ENCODE data around the gene LGALS14.
"Not testable (repeated sequence)": the region's sequence is repeated elsewhere in the genome, so short reads cannot be mapped to it uniquely, and the experiment has no call there.

The LGALS14 gene

DNA sequence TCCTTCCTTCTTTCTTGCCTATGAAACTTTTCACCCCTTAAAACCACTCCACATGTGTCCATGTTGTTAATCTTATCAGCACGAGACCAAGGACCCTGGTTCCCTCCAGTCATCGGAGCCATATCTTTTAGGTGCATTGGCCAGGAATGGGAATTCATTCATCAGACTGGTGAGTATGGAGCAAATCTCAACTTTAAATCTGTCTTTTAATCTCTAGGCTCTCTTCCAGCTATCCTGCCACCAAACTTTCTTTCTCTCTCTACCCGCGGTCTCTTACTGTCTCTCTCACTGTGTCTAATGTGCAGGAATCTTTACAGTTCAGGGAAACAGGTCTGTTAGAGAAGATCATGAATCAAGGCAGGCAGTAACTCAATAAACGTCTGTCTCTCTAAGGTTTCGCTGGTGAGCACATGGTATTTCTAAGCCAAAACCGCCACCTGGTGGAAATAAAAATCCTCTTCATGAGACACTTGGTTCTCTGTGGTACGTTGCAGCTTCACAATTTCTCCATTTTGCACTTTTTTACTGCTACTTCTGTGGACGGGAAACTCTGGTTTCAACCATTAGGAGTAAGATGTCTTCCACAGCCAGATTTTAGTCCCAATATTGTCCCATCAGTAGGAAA, 32.4 kb upstream of the LGALS14 start:
- TF ChIP-seq, protein P1, sequence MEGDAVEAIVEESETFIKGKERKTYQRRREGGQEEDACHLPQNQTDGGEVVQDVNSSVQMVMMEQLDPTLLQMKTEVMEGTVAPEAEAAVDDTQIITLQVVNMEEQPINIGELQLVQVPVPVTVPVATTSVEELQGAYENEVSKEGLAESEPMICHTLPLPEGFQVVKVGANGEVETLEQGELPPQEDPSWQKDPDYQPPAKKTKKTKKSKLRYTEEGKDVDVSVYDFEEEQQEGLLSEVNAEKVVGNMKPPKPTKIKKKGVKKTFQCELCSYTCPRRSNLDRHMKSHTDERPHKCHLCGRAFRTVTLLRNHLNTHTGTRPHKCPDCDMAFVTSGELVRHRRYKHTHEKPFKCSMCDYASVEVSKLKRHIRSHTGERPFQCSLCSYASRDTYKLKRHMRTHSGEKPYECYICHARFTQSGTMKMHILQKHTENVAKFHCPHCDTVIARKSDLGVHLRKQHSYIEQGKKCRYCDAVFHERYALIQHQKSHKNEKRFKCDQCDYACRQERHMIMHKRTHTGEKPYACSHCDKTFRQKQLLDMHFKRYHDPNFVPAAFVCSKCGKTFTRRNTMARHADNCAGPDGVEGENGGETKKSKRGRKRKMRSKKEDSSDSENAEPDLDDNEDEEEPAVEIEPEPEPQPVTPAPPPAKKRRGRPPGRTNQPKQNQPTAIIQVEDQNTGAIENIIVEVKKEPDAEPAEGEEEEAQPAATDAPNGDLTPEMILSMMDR (IDR thresholded peaks at IDR 0.05; ENCODE audit: extremely low read depth, insufficient read depth, missing control alignments), result peak; percentile 63
- DNase-seq (ENCODE audit: low spot score), result peak; percentile 45
- in situ Hi-C loops (cut with MboI; ENCODE audit: low pct_unique_long_range_greater_than_20kb, low sequenced_read_pairs, unreplicated experiment), result loop anchor here (10.0 kb wide), 1 partner anchor 113 kb away; no protein-coding TSS in a partner anchor

DNA sequence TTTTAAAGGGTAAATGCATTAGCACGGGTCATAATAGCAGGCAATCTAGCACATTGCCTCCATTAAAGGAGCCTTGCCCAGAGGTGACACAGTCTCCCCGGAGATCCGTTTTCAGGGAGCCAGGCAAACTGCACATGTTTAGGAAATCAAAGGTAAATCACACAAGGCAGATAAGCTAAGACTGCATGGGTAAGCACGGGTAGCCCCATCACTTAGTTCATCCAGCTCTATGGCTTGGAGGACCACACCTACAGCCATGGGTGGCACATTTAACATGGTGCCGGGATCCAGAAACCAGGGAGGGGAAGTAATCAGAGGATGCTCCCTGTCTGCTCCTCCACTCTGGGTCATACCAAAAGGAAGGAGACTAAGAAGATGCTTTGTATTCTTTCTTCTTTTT, 31.8 kb upstream of the LGALS14 start:
- TF ChIP-seq, protein P1 (IDR thresholded peaks at IDR 0.05; ENCODE audit: extremely low read depth, insufficient read depth, missing control alignments), result no peak
- DNase-seq (ENCODE audit: low spot score), result no peak
- in situ Hi-C loops (cut with MboI; ENCODE audit: low pct_unique_long_range_greater_than_20kb, low sequenced_read_pairs, unreplicated experiment), result loop anchor here (10.0 kb wide), 1 partner anchor 112 kb away; no protein-coding TSS in a partner anchor

DNA sequence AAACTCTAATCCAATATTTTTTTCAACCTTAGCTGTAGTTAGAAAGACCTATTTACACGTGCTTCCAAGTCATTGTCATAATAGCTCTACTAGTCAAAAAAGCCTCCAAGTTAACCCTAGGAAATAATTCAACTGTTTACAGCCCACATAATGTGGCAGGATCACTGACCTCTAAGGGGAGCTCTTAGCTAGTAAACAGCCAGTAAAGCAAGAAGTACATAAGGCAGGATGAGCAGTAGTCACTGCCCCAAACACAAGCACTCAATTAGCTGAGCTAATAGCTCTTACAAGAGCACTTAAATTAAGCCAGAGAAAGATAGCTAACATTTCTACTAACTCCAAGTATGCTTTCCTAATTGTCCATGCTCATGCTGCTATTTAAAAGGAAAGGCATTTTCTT, 30.4 kb upstream of the LGALS14 start:
- in situ Hi-C loops (cut with MboI; ENCODE audit: low pct_unique_long_range_greater_than_20kb, low sequenced_read_pairs, unreplicated experiment), result loop anchor here (10.0 kb wide), 1 partner anchor 111 kb away; no protein-coding TSS in a partner anchor
- not testable (repeated sequence) for DNase-seq (ENCODE audit: low spot score)
- TF ChIP-seq, protein P1 (IDR thresholded peaks at IDR 0.05; ENCODE audit: extremely low read depth, insufficient read depth, missing control alignments), result peak; percentile 72

GRCh38 chr19:39676004-39676403, 28.3 kb upstream of the LGALS14 start:
- peak; percentile 33 for DNase-seq (ENCODE audit: low spot score)
- TF ChIP-seq, protein P1 (IDR thresholded peaks at IDR 0.05; ENCODE audit: extremely low read depth, insufficient read depth, missing control alignments), result no peak
- in situ Hi-C loops (cut with MboI; ENCODE audit: low pct_unique_long_range_greater_than_20kb, low sequenced_read_pairs, unreplicated experiment), result loop anchor here (10.0 kb wide), 1 partner anchor 109 kb away; no protein-coding TSS in a partner anchor

DNA sequence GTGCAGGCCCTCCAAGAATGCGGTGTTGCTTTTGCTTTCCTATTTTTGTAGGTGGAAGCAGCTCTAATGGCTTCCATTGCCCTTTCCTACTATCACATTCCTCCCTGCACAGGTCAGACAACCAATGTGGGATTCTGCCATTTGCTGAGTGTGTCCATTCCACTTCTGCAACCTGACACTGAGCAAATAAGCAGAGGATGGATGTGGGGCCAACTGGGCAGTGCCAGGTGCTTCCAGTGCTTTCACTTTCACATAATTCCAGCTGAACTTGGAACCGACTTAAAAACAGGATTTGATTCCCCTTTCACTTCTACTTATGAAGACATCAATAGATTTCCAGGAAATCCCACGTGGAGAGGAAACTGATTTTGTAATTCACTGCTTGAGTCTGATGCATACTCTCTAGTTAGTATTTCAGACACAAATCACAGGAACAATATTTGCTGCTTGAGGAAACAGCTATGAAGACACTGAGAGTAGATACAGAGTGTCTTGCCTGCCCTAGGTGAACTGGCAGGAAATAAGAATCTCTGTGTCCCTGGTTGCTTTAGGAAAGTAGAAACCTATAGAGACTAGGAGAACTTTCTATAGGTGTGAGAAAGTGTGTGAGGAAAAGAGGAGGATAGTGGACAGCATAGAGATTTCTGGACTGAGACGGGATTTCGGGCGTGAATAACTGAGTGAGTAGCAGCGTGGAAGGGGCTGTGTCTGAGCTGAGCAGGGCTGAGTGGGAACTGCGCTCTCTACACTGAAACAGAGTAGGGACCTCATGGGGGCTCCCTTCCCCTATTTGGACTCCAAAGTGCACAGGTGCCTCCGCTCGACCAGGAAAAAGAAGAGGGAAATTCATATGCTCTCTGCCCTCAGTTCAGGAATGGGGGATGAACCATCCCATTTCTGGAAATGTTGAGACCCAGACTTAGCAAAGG, 26.1 kb upstream of the LGALS14 start:
- in situ Hi-C loops (cut with MboI; ENCODE audit: low pct_unique_long_range_greater_than_20kb, low sequenced_read_pairs, unreplicated experiment), result loop anchor here (10.0 kb wide), 1 partner anchor 107 kb away; no protein-coding TSS in a partner anchor
- no peak for DNase-seq (ENCODE audit: low spot score)
- TF ChIP-seq, protein P1 (IDR thresholded peaks at IDR 0.05; ENCODE audit: extremely low read depth, insufficient read depth, missing control alignments), result no peak

GRCh38 chr19:39679056-39679790, 25.1 kb upstream of the LGALS14 start:
- in situ Hi-C loops (cut with MboI; ENCODE audit: low pct_unique_long_range_greater_than_20kb, low sequenced_read_pairs, unreplicated experiment), result loop anchor here (10.0 kb wide), 1 partner anchor 106 kb away; no protein-coding TSS in a partner anchor
- peak; percentile 51 for DNase-seq (ENCODE audit: low spot score)
- TF ChIP-seq, protein P1 (IDR thresholded peaks at IDR 0.05; ENCODE audit: extremely low read depth, insufficient read depth, missing control alignments), result no peak
